Upper lobe of left lung (tissue), 6 donors: ENCODE measurements around the gene TENM4. TPM values are rescaled to one million over a fixed set of nuclear protein-coding genes. Genes with fewer than 3 reads are reported as not detected.

Source experiments
- ATAC-seq, 2 donors: fragments of 200-7000 bp; cut with Tn5 transposase; one replicate each; pipeline ENCODE4 v1.9.1; 2022; ENCODE audit warnings: mild to moderate bottlenecking in 2 of 2, moderate library complexity in 2 of 2; ENCODE audit not compliant: low FRiP score in 2 of 2
- DNase-seq, 2 donors: peaks; one replicate each; pipeline ENCODE4 v3.0.0-alpha.2; 2019 to 2020
- H3K27ac ChIP-seq, 4 donors: fragments of 200-600 bp; sonication (generic); one replicate each; pipeline ENCODE4 v1.5.1; 2016 to 2019
- H3K27me3 ChIP-seq, 4 donors: fragments of 200-600 bp; sonication (generic); one replicate each; pipeline ENCODE4 v1.5.1; 2017 to 2019
- H3K36me3 ChIP-seq, 4 donors: fragments of 200-600 bp; sonication (generic); one replicate each; pipeline ENCODE4 v1.5.1; 2016 to 2019
- H3K4me1 ChIP-seq, 4 donors: fragments of 200-600 bp; sonication (generic); one replicate each; pipeline ENCODE4 v1.5.1; 2018 to 2019
- H3K4me3 ChIP-seq, 4 donors: fragments of 200-600 bp; sonication (generic); one replicate each; pipeline ENCODE4 v1.5.1; 2017 to 2019; ENCODE audit warnings: mild to moderate bottlenecking in 2 of 4, moderate library complexity in 1 of 4
- H3K9me3 ChIP-seq, 4 donors: fragments of 200-600 bp; sonication (generic); one replicate each; pipeline ENCODE4 v1.5.1; 2018 to 2019
- EP300 ChIP-seq, 4 donors: sonication (generic); formaldehyde crosslinking; IDR thresholded peaks; one replicate each; pipeline ENCODE4 v1.5.1; 2017; ENCODE audit warnings: antibody characterized with exemption in 4 of 4, control low read depth in 2 of 4
- POLR2A ChIP-seq, 4 donors: fragments of 450-650 bp; IDR thresholded peaks; one replicate each; pipeline ENCODE4 v1.5.1; 2016 to 2017; ENCODE audit warnings: antibody characterized with exemption in 4 of 4, mild to moderate bottlenecking in 2 of 4
- POLR2AphosphoS5 ChIP-seq, 2 donors: sonication (generic); formaldehyde crosslinking; IDR thresholded peaks; one replicate each; pipeline ENCODE4 v1.5.1; 2017; ENCODE audit warnings: antibody characterized with exemption in 2 of 2
- WGBS, 2 donors: methylation state at CpG; one replicate each; pipeline ENCODE4 v1.1.5; 2017 to 2018; 5-methylcytosine and 5-hydroxymethylcytosine counted together
- total RNA-seq, 6 donors: library from RNA; depleted of rRNA in 4 of 6; stranded (reverse); fragments of >200 nt in 4 of 6; gene quantifications; one replicate each; pipeline versions ENCODE4 v1.1.0 to v1.2.1, GENCODE V29; 2016 to 2021
- TF ChIP-seq, protein P1 (sequence below), 6 experiments: fragments of 450-650 bp in 4 of 6; fragments of 200-600 bp in 2 of 6; sonication (generic) in 2 of 6; IDR thresholded peaks; one replicate each; pipeline ENCODE4 v1.5.1; 2016 to 2019; ENCODE audit warnings: antibody characterized with exemption in 6 of 6
- donor health status: DM: no; HTN: no; CAD: no; lungs with moderate emphysema.
- donor health status: DM: no; HTN: yes; CAD: no; lungs with severe emphysema.

TENM4 gene
- total RNA-seq, 6 donors from 2014 or later: 0.11 to 20.0 (median 3.7) TPM

DNA sequence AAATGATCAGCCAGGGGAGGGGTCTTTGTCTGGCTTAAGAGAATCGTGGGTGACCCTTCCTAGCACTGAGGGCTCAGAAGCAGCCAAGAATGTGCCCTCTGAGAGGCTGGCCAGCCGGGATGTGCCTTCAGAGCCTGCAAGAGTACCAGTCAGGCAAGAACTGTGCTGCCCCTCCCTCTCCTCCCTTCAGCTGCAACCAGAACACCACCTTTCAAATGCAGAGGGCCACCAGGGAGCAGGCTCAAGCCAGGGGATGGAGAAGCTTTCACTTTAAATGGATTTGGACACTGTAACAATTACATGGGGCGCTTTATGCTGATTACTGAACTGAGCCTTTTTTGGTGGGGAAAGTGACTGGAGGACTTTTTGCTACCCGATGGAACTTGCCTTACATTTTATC, 44.9 kb upstream of the TENM4 start:
- ATAC-seq (no peak), DNase-seq (no peak)
- 28 to 47% methylated on average over 3 to 4 of the region's 4 CpGs for WGBS, 2 donors
- Histone ChIP-seq H3K4me3 (no peak overlapping the region), H3K27ac (no peak overlapping the region), H3K36me3 (no peaks in the 10 kb centered on the region), H3K9me3 (no peaks in the 10 kb centered on the region), H3K4me1 (no peaks in the 10 kb centered on the region), H3K27me3 (no peaks in the 10 kb centered on the region)
- TF ChIP-seq POLR2AphosphoS5 (IDR thresholded peaks at IDR 0.05): no peak
- TF ChIP-seq POLR2A (IDR thresholded peaks at IDR 0.05): no peak
- no peak for TF ChIP-seq EP300 (IDR thresholded peaks at IDR 0.05)
- TF ChIP-seq, protein P1, sequence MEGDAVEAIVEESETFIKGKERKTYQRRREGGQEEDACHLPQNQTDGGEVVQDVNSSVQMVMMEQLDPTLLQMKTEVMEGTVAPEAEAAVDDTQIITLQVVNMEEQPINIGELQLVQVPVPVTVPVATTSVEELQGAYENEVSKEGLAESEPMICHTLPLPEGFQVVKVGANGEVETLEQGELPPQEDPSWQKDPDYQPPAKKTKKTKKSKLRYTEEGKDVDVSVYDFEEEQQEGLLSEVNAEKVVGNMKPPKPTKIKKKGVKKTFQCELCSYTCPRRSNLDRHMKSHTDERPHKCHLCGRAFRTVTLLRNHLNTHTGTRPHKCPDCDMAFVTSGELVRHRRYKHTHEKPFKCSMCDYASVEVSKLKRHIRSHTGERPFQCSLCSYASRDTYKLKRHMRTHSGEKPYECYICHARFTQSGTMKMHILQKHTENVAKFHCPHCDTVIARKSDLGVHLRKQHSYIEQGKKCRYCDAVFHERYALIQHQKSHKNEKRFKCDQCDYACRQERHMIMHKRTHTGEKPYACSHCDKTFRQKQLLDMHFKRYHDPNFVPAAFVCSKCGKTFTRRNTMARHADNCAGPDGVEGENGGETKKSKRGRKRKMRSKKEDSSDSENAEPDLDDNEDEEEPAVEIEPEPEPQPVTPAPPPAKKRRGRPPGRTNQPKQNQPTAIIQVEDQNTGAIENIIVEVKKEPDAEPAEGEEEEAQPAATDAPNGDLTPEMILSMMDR (IDR thresholded peaks at IDR 0.05): no peak

DNA sequence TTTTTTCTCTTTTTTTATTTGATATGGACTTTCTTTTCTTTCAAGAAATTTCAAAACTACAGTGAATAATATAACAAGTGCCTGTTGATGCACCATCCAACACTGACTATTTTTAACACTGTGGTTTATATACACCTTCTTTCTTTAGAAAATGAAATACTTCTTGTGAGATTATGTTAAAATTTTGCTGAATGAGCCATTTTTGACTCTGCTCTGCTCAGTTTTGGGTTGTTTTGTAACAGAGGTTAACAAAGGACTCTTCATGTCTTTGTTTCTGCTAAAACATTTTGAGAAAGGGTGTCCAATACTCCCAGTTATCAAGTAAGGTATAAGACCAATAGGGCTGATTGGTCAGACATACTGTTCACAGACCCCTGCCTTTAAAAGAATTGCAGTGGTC, 44.0 kb upstream of the TENM4 start:
- Histone ChIP-seq H3K27me3 (no peaks in the 10 kb centered on the region), H3K9me3 (no peaks in the 10 kb centered on the region), H3K4me3 (no peak overlapping the region), H3K36me3 (no peaks in the 10 kb centered on the region), H3K4me1 (no peaks in the 10 kb centered on the region), H3K27ac (no peak overlapping the region)
- TF ChIP-seq, protein P1 (IDR thresholded peaks at IDR 0.05): no peak
- TF ChIP-seq POLR2AphosphoS5 (IDR thresholded peaks at IDR 0.05) (no peak), POLR2A (IDR thresholded peaks at IDR 0.05) (no peak), EP300 (IDR thresholded peaks at IDR 0.05) (no peak)
- ATAC-seq (no peak), DNase-seq (no peak)

GRCh38 chr11:79482800-79483199, 42.0 kb upstream of the TENM4 start:
- Histone ChIP-seq H3K4me3 (no peak overlapping the region), H3K27ac (no peak overlapping the region), H3K36me3 (no peaks in the 10 kb centered on the region), H3K4me1 (no peaks in the 10 kb centered on the region), H3K9me3 (no peaks in the 10 kb centered on the region), H3K27me3 (no peaks in the 10 kb centered on the region)
- TF ChIP-seq POLR2AphosphoS5 (IDR thresholded peaks at IDR 0.05) (no peak), EP300 (IDR thresholded peaks at IDR 0.05) (no peak), POLR2A (IDR thresholded peaks at IDR 0.05) (no peak)
- TF ChIP-seq, protein P1 (IDR thresholded peaks at IDR 0.05): no peak
- ATAC-seq: peak in 1 of 2 donors; percentile 37
- 60 to 70% methylated on average over 3 of the region's 3 CpGs for WGBS, 2 donors
- no peak for DNase-seq

DNA sequence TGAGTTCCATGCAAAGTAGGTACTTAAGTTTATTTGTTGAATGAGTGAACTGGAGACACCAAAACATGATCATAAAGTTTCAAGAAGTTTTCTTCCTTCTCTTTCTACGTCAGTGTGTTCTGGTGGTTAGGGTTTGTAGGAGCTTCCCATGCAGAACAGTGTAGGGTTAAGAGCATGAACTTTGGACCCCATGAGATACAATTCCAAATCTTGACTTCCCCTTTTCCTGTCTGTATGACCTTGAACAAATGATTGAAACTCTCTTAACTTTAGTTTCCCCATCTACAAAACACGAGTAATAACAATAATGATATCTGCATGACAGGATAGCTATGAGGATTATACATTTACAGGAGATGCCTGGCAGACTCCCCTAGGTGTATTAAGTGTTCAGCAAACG, 41.0 kb upstream of the TENM4 start:
- DNase-seq: no peak
- Histone ChIP-seq H3K27ac (no peak overlapping the region), H3K27me3 (no peaks in the 10 kb centered on the region), H3K4me3 (no peak overlapping the region), H3K4me1 (no peaks in the 10 kb centered on the region), H3K36me3 (no peaks in the 10 kb centered on the region), H3K9me3 (no peaks in the 10 kb centered on the region)
- no peak for TF ChIP-seq POLR2AphosphoS5 (IDR thresholded peaks at IDR 0.05)
- TF ChIP-seq, protein P1 (IDR thresholded peaks at IDR 0.05): no peak
- no peak for TF ChIP-seq EP300 (IDR thresholded peaks at IDR 0.05)
- TF ChIP-seq POLR2A (IDR thresholded peaks at IDR 0.05): no peak
- 45 to 60% methylated on average over 3 of the region's 3 CpGs for WGBS, 2 donors
- ATAC-seq: no peak

DNA sequence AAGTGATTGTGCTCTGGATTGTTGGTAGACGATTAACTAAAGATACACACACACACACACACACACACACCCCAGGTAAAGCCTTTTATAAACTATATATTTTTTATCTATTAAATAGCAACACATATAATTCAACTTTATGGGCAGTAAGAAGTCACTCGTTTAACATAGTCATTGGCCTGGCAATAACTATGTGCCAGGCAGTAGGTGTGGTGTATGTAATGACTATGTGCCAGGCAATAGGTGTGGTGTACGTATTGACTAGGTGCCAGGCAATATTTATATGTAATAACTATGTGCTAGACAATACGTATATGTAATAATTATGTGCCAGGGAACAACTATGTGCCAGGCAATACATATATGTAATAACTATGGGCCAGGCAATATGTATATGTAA, 40.0 kb upstream of the TENM4 start:
- TF ChIP-seq, protein P1 (IDR thresholded peaks at IDR 0.05): no peak
- TF ChIP-seq EP300 (IDR thresholded peaks at IDR 0.05): no peak
- no peak for TF ChIP-seq POLR2AphosphoS5 (IDR thresholded peaks at IDR 0.05)
- no peak for ATAC-seq
- no peaks in the 10 kb centered on the region for H3K9me3 ChIP-seq
- no peak for DNase-seq
- no peak overlapping the region for H3K4me3 ChIP-seq
- 82 to 93% methylated on average over 4 of the region's 4 CpGs for WGBS, 2 donors
- no peaks in the 10 kb centered on the region for H3K27me3 ChIP-seq
- no peaks in the 10 kb centered on the region for H3K4me1 ChIP-seq
- no peak overlapping the region for H3K27ac ChIP-seq
- H3K36me3 ChIP-seq: no peaks in the 10 kb centered on the region
